HG02623 (cell line): ENCODE results near the gene SIGLECL1.
"Not testable (repeated sequence)": the region's sequence is repeated elsewhere in the genome, so short reads cannot be mapped to it uniquely, and the experiment has no call there.

Experiments
- ATAC-seq: cut with Tn5 transposase; IDR thresholded peaks from one replicate; pipeline ENCODE4 v1.9.1; 2021; ENCODE audit warnings: moderate library complexity; ENCODE audit not compliant: unreplicated experiment

SIGLECL1 gene

DNA sequence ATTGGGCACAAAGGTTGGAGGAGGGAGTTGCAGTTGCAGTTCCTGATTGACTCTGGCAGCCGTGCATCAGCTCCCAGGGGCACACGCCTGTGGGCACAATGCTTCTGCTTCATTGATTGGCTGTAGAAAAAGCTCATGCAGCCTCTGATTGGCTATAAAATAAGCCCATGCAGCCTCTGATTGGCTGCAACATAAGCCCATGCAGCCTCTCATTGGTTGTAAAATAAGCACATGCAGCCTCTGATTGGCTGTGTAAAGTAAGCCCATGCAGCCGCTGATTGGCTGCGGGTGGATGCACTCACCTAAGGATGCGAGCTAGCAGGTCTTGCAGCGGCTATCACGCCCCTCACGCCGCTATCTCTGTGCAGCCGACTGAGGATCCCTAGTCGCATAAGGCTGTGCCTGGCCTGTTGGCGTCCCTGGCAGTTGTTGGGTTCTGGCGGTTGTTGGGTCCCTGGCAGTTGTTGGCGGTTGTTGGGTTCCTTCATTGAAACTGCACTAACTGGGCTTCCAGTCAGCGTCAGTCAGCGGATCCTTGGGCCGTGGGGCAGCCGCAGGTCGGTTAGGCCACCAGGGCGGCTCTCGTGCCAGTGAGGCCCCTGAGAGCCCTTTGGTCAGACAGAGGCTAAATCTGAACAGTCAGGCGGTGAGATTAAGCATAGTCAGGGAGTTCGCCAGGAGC, at the start of gene SIGLECL1:
TSS of gene SIGLECL1 (plus strand) at position 295 of the 682 bp plus-strand sequence. CDS start 12,993 bp downstream, outside the sequence.
- no peak for ATAC-seq

DNA sequence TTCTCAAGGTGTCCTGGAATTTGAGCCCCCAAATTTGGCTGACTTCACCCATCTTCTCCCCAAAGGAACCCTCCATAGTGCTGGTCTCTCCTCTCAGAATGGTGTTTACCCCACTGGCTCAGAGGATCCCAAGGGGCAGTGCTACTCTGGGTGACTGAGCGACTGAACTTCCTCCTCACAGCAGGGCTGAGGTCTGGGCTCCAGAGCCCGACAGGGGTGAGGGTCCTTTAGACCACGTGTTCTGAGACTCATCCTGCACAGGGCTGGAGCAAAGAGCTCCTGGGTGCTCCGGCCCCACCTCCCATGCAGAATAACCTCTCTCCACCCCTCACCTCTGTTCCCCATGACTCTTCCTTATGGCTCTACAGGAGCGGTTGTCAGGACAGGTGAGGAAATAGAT, 49.2 kb upstream of the SIGLECL1 start:
- no peak for ATAC-seq

DNA sequence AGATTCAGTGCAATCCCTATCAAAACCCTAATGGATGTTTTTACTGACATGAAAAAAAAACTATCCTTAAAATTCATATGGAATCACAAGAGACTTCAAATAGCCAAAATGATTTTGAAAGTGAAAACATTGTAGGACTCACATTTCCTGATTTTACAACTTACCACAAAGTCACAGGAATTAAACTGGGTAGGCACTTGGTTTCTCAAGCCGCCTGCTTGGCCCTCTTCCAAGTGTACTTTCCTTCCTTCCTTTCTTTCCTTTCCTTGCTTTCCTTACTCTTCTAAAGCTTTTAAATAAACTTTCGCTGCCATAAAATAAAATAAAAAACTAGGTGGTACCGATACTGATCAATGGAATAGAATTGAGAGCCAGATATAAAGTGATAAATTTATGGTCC, 47.0 kb upstream of the SIGLECL1 start:
- no peak for ATAC-seq

DNA sequence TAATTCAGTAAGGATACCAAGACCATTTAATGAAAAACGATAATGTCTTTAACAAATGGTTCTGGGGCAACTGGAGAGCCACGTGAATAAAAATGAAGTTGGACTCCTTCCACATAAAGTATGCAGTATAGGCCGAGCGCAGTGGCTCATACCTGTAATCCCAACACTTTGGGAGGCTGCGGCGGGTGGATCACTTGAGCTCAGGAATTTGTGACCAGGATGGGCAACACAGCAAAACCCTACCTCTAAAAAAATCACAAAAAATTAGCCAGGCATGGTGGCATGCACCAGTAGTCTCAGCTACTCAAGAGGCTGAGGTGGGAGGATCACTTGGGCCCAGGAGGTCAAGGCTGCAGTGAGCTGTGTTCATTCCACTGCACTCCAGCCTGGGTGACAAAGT, 46.6 kb upstream of the SIGLECL1 start:
- no peak for ATAC-seq

DNA sequence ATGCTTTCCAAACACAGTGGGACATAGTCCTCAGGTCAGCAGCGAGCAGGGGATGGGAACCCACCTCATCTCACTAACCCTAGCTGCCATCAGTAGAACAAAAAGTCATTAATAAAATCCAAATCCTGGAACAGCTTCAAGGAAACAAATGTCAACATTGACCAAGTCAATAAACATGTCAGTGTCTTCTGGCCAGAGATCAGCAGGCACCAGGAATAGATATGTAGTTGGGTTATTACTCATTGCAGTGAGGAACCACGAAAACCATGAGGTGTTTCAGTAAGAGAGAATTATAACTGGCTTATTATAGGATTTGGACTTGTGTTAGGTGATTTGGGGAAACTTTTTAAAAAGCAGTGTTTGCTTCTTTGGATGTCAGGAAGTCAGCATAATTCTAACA, 43.1 kb upstream of the SIGLECL1 start:
- ATAC-seq, result no peak

DNA sequence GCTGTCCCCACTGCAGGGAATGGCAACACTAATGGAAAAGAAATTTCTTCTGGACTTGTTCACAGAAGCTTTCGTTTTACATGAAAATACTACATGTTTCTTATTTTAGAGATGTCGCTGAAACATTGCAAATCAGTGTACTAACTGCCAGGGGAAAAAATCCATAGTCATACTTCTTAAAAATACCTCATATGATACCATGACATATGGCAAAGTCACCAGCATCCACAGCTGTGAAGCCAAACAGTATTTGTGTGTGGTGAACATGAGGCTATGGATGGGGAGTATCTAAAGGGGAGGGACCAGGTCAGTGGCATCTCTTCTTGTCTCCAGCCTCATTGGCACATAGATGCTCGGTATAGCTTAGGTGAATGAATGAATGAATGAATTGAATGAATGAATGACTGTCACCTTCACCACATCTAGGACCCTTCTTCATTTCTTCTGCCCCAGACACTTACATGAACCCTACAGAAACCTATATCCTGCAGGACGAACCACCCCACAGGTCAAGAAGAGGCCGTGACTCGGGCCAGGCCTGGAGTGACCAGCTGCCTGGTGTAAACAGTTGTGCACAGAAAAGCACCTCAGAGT, 40.6 kb upstream of the SIGLECL1 start:
- no peak for ATAC-seq

DNA sequence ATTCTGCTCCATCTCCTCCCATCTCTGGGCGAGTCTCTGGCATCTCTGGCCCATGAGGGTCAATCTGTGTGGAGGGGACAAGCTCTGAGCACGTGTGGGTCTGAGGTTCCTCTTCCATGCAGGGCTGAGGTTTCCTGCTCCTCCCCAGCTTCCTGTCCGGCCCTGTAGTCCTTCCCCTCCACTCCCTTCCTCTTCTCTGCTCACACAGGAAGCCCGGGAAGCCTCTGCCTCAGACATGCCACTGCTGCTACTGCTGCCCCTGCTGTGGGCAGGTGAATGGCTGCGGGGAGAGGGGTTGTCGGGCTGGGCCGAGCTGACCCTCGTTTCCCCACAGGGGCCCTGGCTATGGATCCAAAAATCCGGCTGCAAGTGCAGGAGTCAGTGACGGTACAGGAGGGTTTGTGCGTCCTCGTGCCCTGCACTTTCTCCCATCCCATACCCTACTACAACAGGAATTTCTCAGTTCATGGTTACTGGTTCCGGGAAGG, 40.0 kb upstream of the SIGLECL1 start:
- not testable (repeated sequence) for ATAC-seq

DNA sequence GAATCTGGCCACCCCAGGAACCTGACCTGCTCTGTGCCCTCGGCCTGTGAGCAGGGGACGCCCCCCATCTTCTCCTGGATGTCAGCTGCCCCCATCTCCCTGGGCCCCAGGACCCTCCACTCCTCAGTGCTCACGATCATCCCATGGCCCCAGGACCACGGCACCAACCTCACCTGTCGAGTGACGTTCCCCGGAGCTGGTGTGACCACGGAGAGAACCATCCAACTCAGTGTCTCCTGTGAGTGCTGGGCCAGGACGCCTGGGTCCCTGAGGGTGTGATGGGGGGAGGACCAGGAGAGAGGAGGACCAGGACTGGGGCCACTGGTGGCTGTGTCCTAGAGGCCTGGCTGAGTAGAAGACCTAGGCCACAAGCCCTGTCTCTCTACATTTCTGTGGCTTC, 39.0 kb upstream of the SIGLECL1 start:
- no peak for ATAC-seq

DNA sequence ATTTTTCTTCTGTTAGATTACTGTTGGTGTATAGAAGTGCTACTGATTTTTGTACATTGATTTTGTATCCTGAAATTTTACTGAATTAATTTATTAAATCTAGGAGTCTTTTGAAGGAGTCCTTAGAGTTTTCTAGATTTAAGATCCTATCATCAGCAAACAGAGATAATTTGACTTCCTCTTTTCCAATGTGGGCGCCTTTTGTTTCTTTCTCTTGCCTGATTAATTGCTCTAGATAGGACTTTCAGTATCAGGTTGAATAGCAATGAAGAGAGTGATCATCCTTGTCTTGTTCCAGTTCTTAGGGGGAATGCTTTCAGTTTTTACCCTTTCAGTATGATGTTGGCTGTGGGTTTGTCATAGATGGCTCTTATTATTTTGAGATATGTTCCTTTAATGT, 31.6 kb upstream of the SIGLECL1 start:
- ATAC-seq, result no peak

DNA sequence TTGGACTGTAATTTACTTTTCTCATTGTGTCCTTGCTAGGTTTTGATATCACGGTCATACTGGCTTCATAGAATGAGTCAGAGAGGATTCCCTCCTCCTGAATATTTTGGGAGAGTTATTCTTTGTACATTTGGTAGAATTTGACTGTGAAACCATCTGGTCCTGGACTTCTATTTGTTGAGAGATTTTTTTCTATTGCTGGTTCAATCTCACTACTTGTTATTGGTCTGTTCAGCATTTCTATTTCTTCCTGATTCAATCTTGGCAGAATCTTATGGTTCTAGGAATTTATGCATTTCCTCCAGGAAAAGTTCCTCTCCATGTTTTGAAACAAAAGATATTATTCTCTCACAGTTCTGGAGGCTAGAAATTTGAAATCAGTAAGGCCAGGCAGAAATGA, 30.9 kb upstream of the SIGLECL1 start:
- no peak for ATAC-seq

DNA sequence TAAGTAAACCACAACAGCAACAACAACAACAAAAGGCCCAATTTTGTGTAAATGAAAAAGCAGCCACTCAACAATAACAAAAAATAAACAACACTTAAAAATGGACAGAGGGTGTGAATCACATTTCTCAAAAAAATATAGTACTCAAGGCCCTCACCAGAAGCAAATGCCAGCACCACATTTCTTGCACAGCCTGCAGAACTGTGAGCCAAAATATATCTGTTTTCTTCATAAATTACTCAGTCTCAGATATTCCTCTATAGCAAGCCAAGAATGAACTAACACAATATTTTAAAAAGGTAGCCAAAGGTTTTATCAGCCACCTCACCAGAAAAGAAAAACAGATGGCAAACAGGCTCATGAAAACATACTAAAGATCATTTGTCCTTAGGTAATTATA, 29.9 kb upstream of the SIGLECL1 start:
- ATAC-seq, result no peak

DNA sequence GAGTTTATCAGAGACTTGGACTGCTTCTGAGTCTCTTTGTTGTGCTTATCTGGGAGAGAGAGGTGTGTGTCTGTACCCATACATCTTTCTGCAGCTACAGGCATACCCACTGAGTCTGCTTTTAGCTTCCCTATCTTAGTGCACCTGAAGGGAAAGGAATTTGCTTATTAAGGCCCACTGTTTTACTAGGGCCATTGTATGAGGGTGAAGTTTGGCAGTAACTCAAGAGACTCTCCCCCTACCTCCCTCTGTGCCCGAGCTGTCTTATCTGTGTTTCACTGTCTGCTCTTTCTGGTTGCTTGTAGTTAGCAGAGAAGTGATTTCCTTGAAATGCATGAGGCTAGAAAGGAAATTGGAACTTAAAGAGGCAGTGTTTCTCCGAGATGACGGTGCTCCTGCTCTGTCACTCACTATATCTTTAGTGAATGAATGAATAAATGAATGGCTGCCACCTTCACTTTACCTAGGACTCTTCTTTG, 26.7 kb upstream of the SIGLECL1 start:
- ATAC-seq, result no peak

DNA sequence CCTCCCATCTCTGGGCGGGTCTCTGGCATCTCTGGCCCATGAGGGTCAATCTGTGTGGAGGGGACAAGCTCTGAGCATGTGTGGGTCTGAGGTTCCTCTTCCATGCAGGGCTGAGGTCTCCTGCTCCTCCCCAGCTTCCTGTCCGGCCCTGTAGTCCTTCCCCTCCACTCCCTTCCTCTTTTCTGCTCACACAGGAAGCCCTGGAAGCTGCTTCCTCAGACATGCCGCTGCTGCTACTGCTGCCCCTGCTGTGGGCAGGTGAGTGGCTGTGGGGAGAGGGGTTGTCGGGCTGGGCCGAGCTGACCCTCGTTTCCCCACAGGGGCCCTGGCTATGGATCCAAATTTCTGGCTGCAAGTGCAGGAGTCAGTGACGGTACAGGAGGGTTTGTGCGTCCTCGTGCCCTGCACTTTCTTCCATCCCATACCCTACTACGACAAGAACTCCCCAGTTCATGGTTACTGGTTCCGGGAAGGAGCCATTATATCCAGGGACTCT, 25.9 kb upstream of the SIGLECL1 start, which contains the start of gene CD33:
TSS of gene CD33 (plus strand) at position 183 of the 496 bp plus-strand sequence. CDS start at position 222, 39 bp downstream.
- ATAC-seq, result not testable (repeated sequence)

DNA sequence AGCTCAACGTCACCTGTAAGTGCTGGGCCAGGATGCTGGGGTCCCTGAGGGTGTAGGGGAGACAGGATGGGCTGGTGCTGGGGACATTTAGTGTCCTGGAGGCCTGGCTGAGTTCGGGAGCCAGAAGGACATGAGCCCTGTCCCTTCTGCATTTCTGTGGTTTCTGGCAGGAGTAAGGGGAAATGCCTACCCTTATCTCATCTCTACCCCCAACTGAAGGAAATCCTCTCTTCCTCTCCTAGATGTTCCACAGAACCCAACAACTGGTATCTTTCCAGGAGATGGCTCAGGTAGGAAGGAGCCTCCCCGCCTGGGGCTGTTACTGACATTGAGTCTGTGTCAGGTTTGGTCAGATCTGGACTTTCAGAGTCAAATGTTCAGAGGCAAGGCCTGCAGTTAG, 24.8 kb upstream of the SIGLECL1 start:
- ATAC-seq, result no peak

DNA sequence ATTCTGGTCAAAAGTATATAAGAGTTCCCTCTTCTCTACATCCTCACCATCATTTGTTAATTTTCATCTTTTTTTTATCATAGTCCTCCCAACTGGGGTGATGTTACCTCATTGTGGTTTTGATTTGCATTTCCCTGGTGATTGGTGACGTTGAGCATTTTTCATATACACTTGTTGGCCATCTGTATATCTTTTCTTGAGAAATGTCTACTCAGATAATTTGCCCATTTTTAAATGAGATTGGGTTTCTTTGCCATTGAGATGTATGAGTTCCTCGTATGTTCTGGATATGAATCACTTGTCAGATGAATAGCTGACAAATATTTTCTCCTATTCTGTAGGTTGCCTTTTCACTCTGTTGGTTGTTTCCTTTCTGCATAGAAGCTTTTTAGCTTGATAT, 23.6 kb upstream of the SIGLECL1 start:
- no peak for ATAC-seq

DNA sequence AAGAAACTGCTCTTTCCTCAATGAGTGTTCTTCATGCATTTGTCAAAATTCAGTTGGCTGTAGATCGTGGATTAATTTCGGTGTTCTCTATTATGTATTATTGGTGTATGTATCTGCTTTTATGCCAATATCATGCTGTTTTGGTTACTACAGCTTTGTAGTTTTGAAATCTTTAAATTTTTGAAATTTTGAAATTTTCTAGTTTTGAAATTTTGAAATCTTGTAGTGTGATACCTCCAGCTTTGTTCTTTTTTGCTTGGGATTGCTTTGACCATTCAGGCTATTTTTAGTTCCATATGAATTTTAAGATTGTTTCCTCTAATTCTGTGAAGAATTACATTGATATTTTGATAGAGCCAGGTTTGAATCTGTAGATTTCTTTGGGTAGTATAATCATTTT, 22.9 kb upstream of the SIGLECL1 start:
- no peak for ATAC-seq

DNA sequence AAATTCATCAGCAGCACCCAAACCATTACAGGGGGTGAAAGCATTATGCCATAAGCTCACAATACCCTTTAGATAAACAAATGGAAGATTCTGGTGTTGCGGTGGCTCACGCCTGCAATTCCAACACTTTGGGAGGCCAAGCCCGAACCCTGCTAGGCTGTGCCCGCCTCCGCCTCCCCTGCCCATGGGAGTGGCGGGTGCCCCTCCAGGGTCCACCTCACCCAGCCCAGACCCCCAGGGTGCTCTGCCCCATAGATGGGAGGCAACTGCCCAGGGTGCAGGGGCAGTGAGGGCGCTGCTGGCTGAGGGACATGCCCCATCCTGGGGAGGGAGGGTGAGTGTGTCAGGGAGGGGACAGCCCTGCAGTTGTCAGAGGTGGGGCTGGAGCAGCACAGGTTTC, 10.0 kb upstream of the SIGLECL1 start:
- no peak for ATAC-seq

DNA sequence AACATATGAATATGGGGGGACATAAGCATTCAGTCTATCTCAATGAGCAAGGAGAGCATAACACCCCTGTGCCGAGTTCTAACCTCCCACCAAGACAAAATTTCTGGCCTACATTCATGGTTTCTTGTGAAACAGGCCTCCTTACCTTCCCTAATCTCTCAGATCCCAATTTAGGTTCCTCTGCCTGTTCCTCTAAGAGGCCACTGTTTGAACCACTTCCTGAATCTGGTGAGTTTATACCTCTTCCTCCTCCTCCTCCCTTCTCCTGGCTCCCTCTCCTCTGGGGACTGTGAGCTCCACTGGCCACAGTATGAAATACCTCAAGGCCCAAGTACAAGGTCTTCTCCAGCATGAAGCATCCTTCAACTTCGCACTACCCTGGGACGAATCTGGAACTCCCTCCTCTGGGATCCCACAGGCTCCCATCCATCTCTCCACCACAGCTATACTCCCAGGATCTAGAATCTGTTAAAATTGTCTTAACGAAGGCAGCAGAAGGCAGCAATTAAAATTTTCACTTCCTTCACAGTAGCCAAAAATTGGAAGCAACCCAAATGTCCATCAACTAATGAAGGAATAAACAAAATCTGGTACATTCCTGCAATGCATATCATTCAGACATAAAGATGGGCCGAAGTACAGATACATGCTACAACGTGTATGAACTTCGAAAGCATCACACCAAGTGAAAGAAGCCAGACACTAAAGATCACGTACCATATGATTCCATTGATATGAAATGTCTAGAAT, 7.8 kb upstream of the SIGLECL1 start:
- ATAC-seq, result no peak

DNA sequence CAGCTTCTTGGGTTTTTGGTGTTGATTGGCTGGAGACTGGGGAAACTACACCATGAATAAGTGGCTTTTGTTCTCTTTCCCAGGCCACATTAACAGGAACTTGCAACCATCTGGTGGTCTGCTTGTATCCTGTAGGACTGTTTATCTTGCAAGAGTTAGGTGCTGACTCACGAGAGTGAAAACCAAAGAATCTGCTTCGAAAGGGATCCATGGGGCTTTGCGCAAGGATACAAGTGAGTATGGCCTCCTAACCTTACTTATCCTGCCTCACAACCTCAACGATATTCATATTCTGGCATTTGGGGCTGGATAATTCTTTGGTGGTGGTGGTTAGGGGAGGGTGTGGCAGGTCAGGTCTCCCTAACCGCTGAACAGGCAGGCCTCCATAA, 4.7 kb upstream of the SIGLECL1 start:
- no peak for ATAC-seq

DNA sequence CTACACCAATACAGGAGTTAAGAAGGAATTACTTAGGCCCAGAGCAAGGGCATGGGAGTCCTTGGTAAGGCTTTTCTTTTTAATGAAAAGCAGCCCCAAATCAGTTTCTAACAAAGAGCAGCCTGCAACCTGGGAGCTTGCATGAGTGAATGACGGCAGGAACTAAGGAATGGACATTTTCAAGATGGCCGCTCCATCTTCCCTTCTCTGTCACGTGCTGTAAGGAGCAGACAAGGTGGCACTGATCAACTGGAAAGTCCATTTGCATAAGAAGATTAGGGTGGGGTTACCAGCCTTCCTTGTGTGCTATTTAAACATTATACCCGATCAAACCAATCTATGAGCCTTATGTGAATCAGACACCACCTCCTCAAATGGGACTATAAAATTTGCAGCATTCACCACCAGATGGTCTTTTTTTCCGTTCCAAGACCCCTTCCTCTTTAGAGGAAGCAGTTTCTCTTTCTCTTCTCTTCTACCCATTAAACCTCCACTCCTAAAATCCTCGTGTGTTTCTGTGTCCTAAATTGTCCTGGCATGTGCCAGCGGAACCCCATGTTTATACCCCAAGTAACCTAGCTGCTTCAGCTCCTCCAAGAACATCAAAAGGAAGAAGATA, 2.8 kb upstream of the SIGLECL1 start:
- ATAC-seq, result no peak

DNA sequence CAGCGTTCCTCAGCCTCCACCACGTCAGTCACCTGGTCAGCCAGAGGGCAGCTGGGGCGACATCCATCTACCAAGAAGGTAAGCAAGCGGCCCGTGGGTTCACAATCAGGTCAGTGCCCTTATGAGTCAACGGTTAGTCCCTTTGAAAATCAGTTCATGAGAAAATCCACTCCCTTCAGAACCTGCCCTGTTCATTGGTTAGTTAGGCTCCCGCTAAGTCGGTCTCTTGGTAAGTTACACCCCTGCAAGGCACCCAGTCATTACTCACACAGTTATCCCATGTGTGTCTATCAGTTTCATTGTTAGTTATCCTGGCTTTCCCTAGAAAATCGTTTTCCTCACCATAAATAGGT, 564 bp downstream of the SIGLECL1 start:
- ATAC-seq, result no peak
